ENCODE results near the gene RSPO4.

The RSPO4 gene

GRCh38 chr20:967796-968742 lies 34.0 kb downstream of the RSPO4 start:
- peak; percentile 63 for DNase-seq

GRCh38 chr20:965956-966355 lies 36.2 kb downstream of the RSPO4 start:
- no peak for DNase-seq

GRCh38 chr20:963795-964194 lies 38.3 kb downstream of the RSPO4 start:
- DNase-seq: no peak

- no peak for DNase-seq
Observed at GRCh38 chr20:962683-963082, 39.4 kb downstream of the RSPO4 start.

GRCh38 chr20:962223-962622 lies 39.9 kb downstream of the RSPO4 start:
- no peak for DNase-seq

GRCh38 chr20:961768-962167 lies 40.3 kb downstream of the RSPO4 start:
- DNase-seq: no peak

- DNase-seq: no peak
Observed at GRCh38 chr20:959996-960615, 42.0 kb downstream of the RSPO4 start.

GRCh38 chr20:958936-959815 lies 42.9 kb downstream of the RSPO4 start:
- DNase-seq: no peak

GRCh38 chr20:957544-957943 lies 44.6 kb downstream of the RSPO4 start:
- DNase-seq: peak; percentile 22

- peak; percentile 88 for DNase-seq
Observed at GRCh38 chr20:956330-956951, 45.7 kb downstream of the RSPO4 start.

GRCh38 chr20:955656-956055 lies 46.5 kb downstream of the RSPO4 start:
- no peak for DNase-seq

- DNase-seq: no peak
Observed at GRCh38 chr20:955111-955510, 47.0 kb downstream of the RSPO4 start.

- DNase-seq: peak; percentile 23
Observed at GRCh38 chr20:953742-954141, 48.4 kb downstream of the RSPO4 start.

GRCh38 chr20:952196-952795 lies 49.8 kb downstream of the RSPO4 start:
- DNase-seq: peak; percentile 28

- DNase-seq: peak; percentile 28
Observed at GRCh38 chr20:951384-952169, 50.5 kb downstream of the RSPO4 start.

- no peak for DNase-seq
Observed at GRCh38 chr20:949717-950116, 52.4 kb downstream of the RSPO4 start.

GRCh38 chr20:946826-947225 lies 55.3 kb downstream of the RSPO4 start:
- no peak for DNase-seq

- DNase-seq: no peak
Observed at GRCh38 chr20:945841-946240, 56.3 kb downstream of the RSPO4 start.

GRCh38 chr20:944774-945410 lies 57.2 kb downstream of the RSPO4 start:
- DNase-seq: no peak

- DNase-seq: no peak
Observed at GRCh38 chr20:944148-944547, 58.0 kb downstream of the RSPO4 start.

- no peak for DNase-seq
Observed at GRCh38 chr20:942611-943010, 59.5 kb downstream of the RSPO4 start.

Data from OCI-M1 (cell line).